Panc1 (cell line): ENCODE results near the gene RABL3. TPM values are rescaled to one million over a fixed set of nuclear protein-coding genes. Genes with fewer than 3 reads are reported as not detected.

Experiments used
- ATAC-seq: fragments of 200-7000 bp; cut with Tn5 transposase; 2 replicates; pipeline ENCODE4 v1.9.1; 2020; ENCODE audit warnings: mild to moderate bottlenecking, moderate library complexity
- BruUV-seq: library from RNA; stranded (reverse); fragments of 400-500 nt; replicated peaks from 2 replicates; lab custom pipeline; 2021; lab: Mats Ljungman, UMichigan
- CTCF ChIA-PET: fragments of 300-600 bp; sonication (Branson Sonifier 250); formaldehyde crosslinking; loops from one replicate; lab custom pipeline; 2022; ENCODE audit warnings: antibody characterized with exemption; lab: Charles Lee
- POLR2A ChIA-PET: fragments of 300-600 bp; sonication (Branson Sonifier 250); formaldehyde crosslinking; loops from one replicate; lab custom pipeline; 2022; ENCODE audit warnings: antibody characterized with exemption; lab: Charles Lee
- DNase-seq: peaks from one replicate; pipeline ENCODE4 v3.0.0-alpha.2; 2010; ENCODE audit warnings: low read depth, low spot score
- H3K27ac ChIP-seq: 2 replicates; pipeline ENCODE4 v1.5.1; 2011; ENCODE audit warnings: mild to moderate bottlenecking, low read length, inconsistent platforms
- H3K27me3 ChIP-seq: fragments of 200-500 bp; sonication (Bioruptor generic); 2 replicates; pipeline ENCODE4 v1.6.0; 2014; ENCODE audit warnings: low read length, inconsistent platforms; ENCODE audit not compliant: control insufficient read depth, insufficient read depth
- H3K36me3 ChIP-seq: fragments of 200-500 bp; sonication (Bioruptor generic); 2 replicates; pipeline ENCODE4 v1.5.1; 2014; ENCODE audit warnings: inconsistent platforms, mild to moderate bottlenecking, low read length, moderate library complexity; ENCODE audit not compliant: control insufficient read depth, insufficient read depth
- H3K4me1 ChIP-seq: 2 replicates; pipeline ENCODE4 v1.5.1; 2011; ENCODE audit warnings: inconsistent platforms, mild to moderate bottlenecking, low read length, moderate library complexity; ENCODE audit not compliant: control insufficient read depth, insufficient read depth
- H3K4me3 ChIP-seq, 2 experiments: 2 replicates each; pipeline ENCODE4 v1.5.1; 2011 to 2012; ENCODE audit warnings: low read depth in 2 of 2, low read length in 2 of 2, mild to moderate bottlenecking in 2 of 2, inconsistent platforms in 1 of 2, moderate library complexity in 1 of 2
- H3K9me3 ChIP-seq: fragments of 200-500 bp; sonication (Bioruptor generic); 2 replicates; pipeline ENCODE4 v1.5.1; 2014; ENCODE audit warnings: low read depth, mild to moderate bottlenecking, inconsistent platforms, low read length, moderate library complexity; ENCODE audit not compliant: control insufficient read depth, insufficient read depth
- POLR2AphosphoS5 ChIP-seq: IDR thresholded peaks from 2 replicates; pipeline ENCODE4 v1.6.1; 2012; ENCODE audit warnings: mild to moderate bottlenecking, low read depth, low read length, moderate library complexity
- SIN3A ChIP-seq: IDR thresholded peaks from 2 replicates; pipeline ENCODE4 v1.6.1; 2012; ENCODE audit warnings: low read depth, mild to moderate bottlenecking, low read length, moderate library complexity, borderline replicate concordance; ENCODE audit not compliant: insufficient read depth
- TCF7L2 ChIP-seq: IDR thresholded peaks from 2 replicates; pipeline ENCODE4 v1.6.1; 2011; ENCODE audit warnings: mild to moderate bottlenecking, low read depth, low read length, inconsistent platforms
- in situ Hi-C: cut with HindIII; loops from 2 replicates; pipeline ENCODE4 v1.10.0; 2016; ENCODE audit warnings: low sequenced_read_pairs, low pct_unique_long_range_greater_than_20kb
- intact Hi-C: fragments of 100-400 bp; cut with micrococcal nuclease; formaldehyde crosslinking; loops from one replicate; pipeline ENCODE4 v1.10.0; 2022; ENCODE audit not compliant: unreplicated experiment
- total RNA-seq: library from RNA; stranded (reverse); gene quantifications from one replicate; pipeline ENCODE4 v1.2.1, GENCODE V29; 2021; ENCODE audit not compliant: unreplicated experiment
- TF ChIP-seq, protein P1 (sequence below): fragments of 450-650 bp; IDR thresholded peaks from 2 replicates; pipeline ENCODE4 v1.5.1; 2017; ENCODE audit warnings: mild to moderate bottlenecking
- TF ChIP-seq, protein P2 (sequence below), 2 experiments: IDR thresholded peaks; 2 replicates each; pipeline ENCODE4 v1.6.1; 2011 to 2012; ENCODE audit warnings: low read depth in 2 of 2, control low read depth in 1 of 2, low read length in 1 of 2, mild to moderate bottlenecking in 1 of 2, moderate library complexity in 1 of 2; ENCODE audit not compliant: insufficient read depth in 1 of 2

RABL3 gene
- total RNA-seq, 1 experiment from 2014 or later, result 15.8 TPM

DNA sequence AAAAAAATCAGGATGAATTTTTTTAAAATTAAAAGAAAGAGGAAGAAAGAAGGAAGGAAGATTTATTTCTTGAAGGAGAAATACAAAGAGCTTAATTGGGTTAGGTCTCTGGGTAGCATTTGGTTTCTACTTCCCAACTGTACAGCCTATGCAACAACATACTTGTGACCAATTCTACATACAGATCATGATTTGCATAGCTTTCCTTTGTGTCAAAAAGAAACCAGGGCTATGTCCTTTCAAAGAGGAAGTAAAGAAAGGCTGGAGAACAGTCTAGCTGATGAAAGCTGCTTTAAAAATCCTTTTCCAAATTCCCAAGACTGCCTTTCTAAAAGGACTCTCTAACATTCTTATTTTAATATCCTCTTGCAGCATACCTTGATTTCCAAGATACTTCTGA lies 54.2 kb downstream of the RABL3 start:
- ChIA-PET CTCF (interaction anchor here (0.6 kb wide), 1 partner anchor 465 kb away, joined by 5 read pairs; no protein-coding TSS in a partner anchor), POLR2A (no interaction called here)
- Histone ChIP-seq H3K27me3 (no peaks in the 10 kb centered on the region), H3K4me3 (no peak overlapping the region), H3K4me1 (no peaks in the 10 kb centered on the region; the same call in 1 of the 2 replicates), H3K9me3 (no peaks in the 10 kb centered on the region), H3K27ac (no peak overlapping the region), H3K36me3 (no peaks in the 10 kb centered on the region)
- no peak for DNase-seq
- in situ Hi-C loops (no loop called here), intact Hi-C loops (no loop called here)
- ATAC-seq, result no peak
- no TSS peak for BruUV-seq
- TF ChIP-seq POLR2AphosphoS5, result no peak
- no peak for TF ChIP-seq SIN3A
- TF ChIP-seq, protein P1, sequence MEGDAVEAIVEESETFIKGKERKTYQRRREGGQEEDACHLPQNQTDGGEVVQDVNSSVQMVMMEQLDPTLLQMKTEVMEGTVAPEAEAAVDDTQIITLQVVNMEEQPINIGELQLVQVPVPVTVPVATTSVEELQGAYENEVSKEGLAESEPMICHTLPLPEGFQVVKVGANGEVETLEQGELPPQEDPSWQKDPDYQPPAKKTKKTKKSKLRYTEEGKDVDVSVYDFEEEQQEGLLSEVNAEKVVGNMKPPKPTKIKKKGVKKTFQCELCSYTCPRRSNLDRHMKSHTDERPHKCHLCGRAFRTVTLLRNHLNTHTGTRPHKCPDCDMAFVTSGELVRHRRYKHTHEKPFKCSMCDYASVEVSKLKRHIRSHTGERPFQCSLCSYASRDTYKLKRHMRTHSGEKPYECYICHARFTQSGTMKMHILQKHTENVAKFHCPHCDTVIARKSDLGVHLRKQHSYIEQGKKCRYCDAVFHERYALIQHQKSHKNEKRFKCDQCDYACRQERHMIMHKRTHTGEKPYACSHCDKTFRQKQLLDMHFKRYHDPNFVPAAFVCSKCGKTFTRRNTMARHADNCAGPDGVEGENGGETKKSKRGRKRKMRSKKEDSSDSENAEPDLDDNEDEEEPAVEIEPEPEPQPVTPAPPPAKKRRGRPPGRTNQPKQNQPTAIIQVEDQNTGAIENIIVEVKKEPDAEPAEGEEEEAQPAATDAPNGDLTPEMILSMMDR, result no peak
- no peak for TF ChIP-seq TCF7L2
- TF ChIP-seq, protein P2, sequence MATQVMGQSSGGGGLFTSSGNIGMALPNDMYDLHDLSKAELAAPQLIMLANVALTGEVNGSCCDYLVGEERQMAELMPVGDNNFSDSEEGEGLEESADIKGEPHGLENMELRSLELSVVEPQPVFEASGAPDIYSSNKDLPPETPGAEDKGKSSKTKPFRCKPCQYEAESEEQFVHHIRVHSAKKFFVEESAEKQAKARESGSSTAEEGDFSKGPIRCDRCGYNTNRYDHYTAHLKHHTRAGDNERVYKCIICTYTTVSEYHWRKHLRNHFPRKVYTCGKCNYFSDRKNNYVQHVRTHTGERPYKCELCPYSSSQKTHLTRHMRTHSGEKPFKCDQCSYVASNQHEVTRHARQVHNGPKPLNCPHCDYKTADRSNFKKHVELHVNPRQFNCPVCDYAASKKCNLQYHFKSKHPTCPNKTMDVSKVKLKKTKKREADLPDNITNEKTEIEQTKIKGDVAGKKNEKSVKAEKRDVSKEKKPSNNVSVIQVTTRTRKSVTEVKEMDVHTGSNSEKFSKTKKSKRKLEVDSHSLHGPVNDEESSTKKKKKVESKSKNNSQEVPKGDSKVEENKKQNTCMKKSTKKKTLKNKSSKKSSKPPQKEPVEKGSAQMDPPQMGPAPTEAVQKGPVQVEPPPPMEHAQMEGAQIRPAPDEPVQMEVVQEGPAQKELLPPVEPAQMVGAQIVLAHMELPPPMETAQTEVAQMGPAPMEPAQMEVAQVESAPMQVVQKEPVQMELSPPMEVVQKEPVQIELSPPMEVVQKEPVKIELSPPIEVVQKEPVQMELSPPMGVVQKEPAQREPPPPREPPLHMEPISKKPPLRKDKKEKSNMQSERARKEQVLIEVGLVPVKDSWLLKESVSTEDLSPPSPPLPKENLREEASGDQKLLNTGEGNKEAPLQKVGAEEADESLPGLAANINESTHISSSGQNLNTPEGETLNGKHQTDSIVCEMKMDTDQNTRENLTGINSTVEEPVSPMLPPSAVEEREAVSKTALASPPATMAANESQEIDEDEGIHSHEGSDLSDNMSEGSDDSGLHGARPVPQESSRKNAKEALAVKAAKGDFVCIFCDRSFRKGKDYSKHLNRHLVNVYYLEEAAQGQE (IDR thresholded peaks at IDR 0.05; ENCODE audit: insufficient read depth in 1 of 2, low read depth in 2 of 2, low read length in 1 of 2), result no peak

DNA sequence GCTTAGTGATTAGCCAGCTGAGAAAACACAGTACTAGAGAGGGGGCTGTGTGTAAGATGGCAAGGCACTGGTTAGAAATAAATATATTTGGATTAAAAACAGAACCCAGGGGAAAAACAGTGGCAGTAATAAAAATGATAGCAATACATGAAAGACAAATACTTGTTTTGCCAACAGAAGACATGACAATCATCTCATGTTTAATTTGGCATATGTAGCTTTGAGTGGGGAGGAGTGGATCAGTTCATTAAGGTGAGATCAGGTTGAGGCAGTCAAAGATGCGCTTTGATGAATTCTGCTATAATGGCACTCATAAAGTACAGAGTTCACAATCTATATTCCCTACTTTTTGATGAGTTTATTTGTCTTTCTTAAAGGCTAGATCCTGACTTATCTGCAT lies 56.9 kb downstream of the RABL3 start:
- no TSS peak for BruUV-seq

More for the DNA sequence above, 56.9 kb downstream of the RABL3 start:
- Histone ChIP-seq H3K9me3 (no peaks in the 10 kb centered on the region), H3K36me3 (no peaks in the 10 kb centered on the region), H3K4me1 (no peaks in the 10 kb centered on the region), H3K4me3 (no peak overlapping the region), H3K27me3 (no peaks in the 10 kb centered on the region), H3K27ac (no peak overlapping the region)
- no peak for ATAC-seq
- ChIA-PET POLR2A (no interaction called here), CTCF (interaction anchor here (0.5 kb wide), 1 partner anchor 861 kb away, joined by 3 read pairs; no protein-coding TSS in a partner anchor)
- intact Hi-C loops, result no loop called here
- TF ChIP-seq, protein P1, result no peak
- TF ChIP-seq POLR2AphosphoS5, result no peak
- no peak for TF ChIP-seq SIN3A
- TF ChIP-seq TCF7L2, result no peak
- TF ChIP-seq, protein P2 (IDR thresholded peaks at IDR 0.05; ENCODE audit: insufficient read depth in 1 of 2, low read depth in 2 of 2, low read length in 1 of 2), result no peak
- DNase-seq, result no peak
- in situ Hi-C loops, result no loop called here
